Large intestine (tissue), 3 donors: ENCODE results near the gene SMG5. TPM values are rescaled to one million over a fixed set of nuclear protein-coding genes. Genes with fewer than 3 reads are reported as not detected.

Experiments
- DNase-seq, 2 donors: peaks; one replicate each; pipeline versions ENCODE4 v3.0.0 to v3.0.0-alpha.2; 2013
- H3K27ac ChIP-seq: one replicate; pipeline ENCODE4 v1.5.1; 2013; ENCODE audit warnings: low read length
- H3K27me3 ChIP-seq: 2 replicates; pipeline ENCODE4 v1.6.1; 2013; ENCODE audit warnings: low read length; ENCODE audit not compliant: control insufficient read depth, insufficient read depth
- H3K36me3 ChIP-seq: 2 replicates; pipeline ENCODE4 v1.6.1; 2013; ENCODE audit warnings: low read length; ENCODE audit not compliant: control insufficient read depth, insufficient read depth
- H3K4me1 ChIP-seq: one replicate; pipeline ENCODE4 v1.6.1; 2013; ENCODE audit warnings: low read length; ENCODE audit not compliant: control insufficient read depth, insufficient read depth
- H3K4me3 ChIP-seq: one replicate; pipeline ENCODE4 v1.5.1; 2013; ENCODE audit warnings: low read length
- H3K9me3 ChIP-seq: one replicate; pipeline ENCODE4 v1.6.1; 2013; ENCODE audit warnings: mild to moderate bottlenecking, low read depth, low read length, moderate library complexity; ENCODE audit not compliant: control insufficient read depth
- WGBS: methylation state at CpG from one replicate; pipeline ENCODE4 v1.1.5; 2013; ENCODE audit warnings: low lambda C conversion rate; ENCODE audit not compliant: insufficient coverage; 5-methylcytosine and 5-hydroxymethylcytosine counted together
- polyA plus RNA-seq: library from polyadenylated mRNA; unstranded; fragments of 120-200 nt; gene quantifications from one replicate; pipeline ENCODE4 v1.2.1, GENCODE V29; 2013

SMG5 gene
- polyA plus RNA-seq, 1 donor = 57.3 TPM

- Histone ChIP-seq H3K27ac (no peak overlapping the region), H3K36me3 (peaks cover 90% of the 10 kb centered on the region), H3K27me3 (no peaks in the 10 kb centered on the region), H3K4me1 (no peaks in the 10 kb centered on the region), H3K9me3 (no peaks in the 10 kb centered on the region), H3K4me3 (no peak overlapping the region)
- DNase-seq = no peak
- no CpG with 5 or more reads among the region's 9 CpGs for WGBS
Measured at GRCh38 chr1:156262461-156263287, 20.0 kb downstream of the SMG5 start.

GRCh38 chr1:156260896-156261295 lies 21.7 kb downstream of the SMG5 start:
- Histone ChIP-seq H3K27me3 (no peaks in the 10 kb centered on the region), H3K36me3 (peaks cover 89% of the 10 kb centered on the region), H3K4me3 (no peak overlapping the region), H3K9me3 (no peaks in the 10 kb centered on the region), H3K4me1 (no peaks in the 10 kb centered on the region), H3K27ac (no peak overlapping the region)
- no CpG with 5 or more reads among the region's 2 CpGs for WGBS
- no peak for DNase-seq

- DNase-seq = no peak
- Histone ChIP-seq H3K4me1 (no peaks in the 10 kb centered on the region), H3K27ac (no peak overlapping the region), H3K27me3 (no peaks in the 10 kb centered on the region), H3K4me3 (no peak overlapping the region), H3K9me3 (no peaks in the 10 kb centered on the region), H3K36me3 (peaks cover 86% of the 10 kb centered on the region)
- no CpG with 5 or more reads among the region's 3 CpGs for WGBS
Measured at GRCh38 chr1:156259805-156260204, 22.8 kb downstream of the SMG5 start.

GRCh38 chr1:156258859-156259258 lies 23.8 kb downstream of the SMG5 start:
- Histone ChIP-seq H3K4me1 (no peaks in the 10 kb centered on the region), H3K36me3 (peaks cover 86% of the 10 kb centered on the region), H3K27me3 (no peaks in the 10 kb centered on the region), H3K4me3 (no peak overlapping the region), H3K27ac (no peak overlapping the region), H3K9me3 (no peaks in the 10 kb centered on the region)
- no CpG with 5 or more reads among the region's 8 CpGs for WGBS
- no peak for DNase-seq

- WGBS = no CpG with 5 or more reads among the region's 2 CpGs
- no peak overlapping the region for H3K27ac ChIP-seq
- DNase-seq = no peak
- H3K9me3 ChIP-seq = no peaks in the 10 kb centered on the region
- peaks cover 89% of the 10 kb centered on the region for H3K36me3 ChIP-seq
- no peak overlapping the region for H3K4me3 ChIP-seq
- H3K27me3 ChIP-seq = no peaks in the 10 kb centered on the region
- H3K4me1 ChIP-seq = no peaks in the 10 kb centered on the region
Measured at GRCh38 chr1:156257711-156258110, 24.9 kb downstream of the SMG5 start.

- Histone ChIP-seq H3K9me3 (no peaks in the 10 kb centered on the region), H3K36me3 (peaks cover 90% of the 10 kb centered on the region)
Measured at GRCh38 chr1:156253634-156254033, 29.0 kb downstream of the SMG5 start.

GRCh38 chr1:156251527-156251926 lies 31.1 kb downstream of the SMG5 start:
- H3K9me3 ChIP-seq = no peaks in the 10 kb centered on the region
- DNase-seq = no peak
- no peaks in the 10 kb centered on the region for H3K4me1 ChIP-seq
- no peaks in the 10 kb centered on the region for H3K27me3 ChIP-seq
- H3K36me3 ChIP-seq = peaks cover 70% of the 10 kb centered on the region
- WGBS = no CpG with 5 or more reads among the region's 3 CpGs
- peak overlapping the region; percentile 31 for H3K27ac ChIP-seq
- no peak overlapping the region for H3K4me3 ChIP-seq

More at GRCh38 chr1:156253634-156254033, 29.0 kb downstream of the SMG5 start:
- DNase-seq = no peak
- H3K27ac ChIP-seq = no peak overlapping the region
- H3K4me3 ChIP-seq = no peak overlapping the region
- no CpG with 5 or more reads among the region's 3 CpGs for whole genome bisulfite sequencing
- H3K4me1 ChIP-seq = no peaks in the 10 kb centered on the region
- H3K27me3 ChIP-seq = no peaks in the 10 kb centered on the region

GRCh38 chr1:156249593-156249992 lies 33.0 kb downstream of the SMG5 start:
- H3K4me1 ChIP-seq = peaks cover 4% of the 10 kb centered on the region
- no peak overlapping the region for H3K27ac ChIP-seq
- peaks cover 17% of the 10 kb centered on the region for H3K27me3 ChIP-seq
- WGBS = no CpG with 5 or more reads among the region's 5 CpGs
- no peak for DNase-seq
- H3K9me3 ChIP-seq = no peaks in the 10 kb centered on the region
- H3K4me3 ChIP-seq = no peak overlapping the region
- peaks cover 55% of the 10 kb centered on the region for H3K36me3 ChIP-seq

- Histone ChIP-seq H3K4me1 (peaks cover 4% of the 10 kb centered on the region), H3K9me3 (no peaks in the 10 kb centered on the region), H3K4me3 (no peak overlapping the region), H3K36me3 (peaks cover 44% of the 10 kb centered on the region), H3K27ac (no peak overlapping the region), H3K27me3 (peaks cover 20% of the 10 kb centered on the region)
- DNase-seq = no peak
- no CpG with 5 or more reads among the region's 4 CpGs for WGBS
Measured at GRCh38 chr1:156248323-156248683, 34.3 kb downstream of the SMG5 start.

- Histone ChIP-seq H3K27ac (no peak within 1 kb of the TSS), H3K36me3 (peaks cover 42% of the 10 kb centered on the region), H3K4me1 (peaks cover 4% of the 10 kb centered on the region), H3K27me3 (peaks cover 20% of the 10 kb centered on the region), H3K9me3 (no peaks in the 10 kb centered on the region), H3K4me3 (no peak within 1 kb of the TSS)
- WGBS = no CpG with 5 or more reads among the region's 16 CpGs
- peak in 1 of 2 donors; percentile 35 for DNase-seq
Measured at GRCh38 chr1:156247460-156248322, 34.9 kb downstream of the SMG5 start, which contains the start of gene PAQR6. Gene PAQR6 (minus strand): TSS chr1:156248056. CDS start chr1:156246731, 1,325 bp downstream.
